ENCODE measurements around the gene UBN2. TPM values are rescaled to one million over a fixed set of nuclear protein-coding genes. Genes with fewer than 3 reads are reported as not detected.
"Not testable (repeated sequence)": the region's sequence is repeated elsewhere in the genome, so short reads cannot be mapped to it uniquely, and the experiment has no call there.

UBN2 gene
- total RNA-seq, 1 donor from 2014 or later = 13.2 TPM

DNA sequence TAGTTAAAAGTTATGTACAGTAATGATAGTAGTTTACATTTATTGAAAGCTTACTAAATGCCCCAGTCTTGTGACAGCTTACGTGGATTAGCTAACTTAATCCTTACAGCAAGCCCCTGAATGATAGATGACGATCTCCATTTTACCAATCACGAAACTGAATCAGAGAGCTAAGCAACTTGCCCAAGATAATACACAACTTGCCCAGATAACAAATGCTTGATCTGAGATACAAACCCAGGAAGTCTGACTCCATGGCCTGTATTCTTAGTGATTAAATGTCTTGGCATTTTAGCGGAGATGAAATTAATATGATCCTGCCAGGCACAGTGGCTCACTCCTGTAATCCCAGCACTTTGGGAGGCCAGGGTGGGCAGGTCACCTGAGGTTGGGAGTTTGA lies 63.2 kb downstream of the UBN2 start:
- intact Hi-C loops (cut with micrococcal nuclease) = no loop called here

DNA sequence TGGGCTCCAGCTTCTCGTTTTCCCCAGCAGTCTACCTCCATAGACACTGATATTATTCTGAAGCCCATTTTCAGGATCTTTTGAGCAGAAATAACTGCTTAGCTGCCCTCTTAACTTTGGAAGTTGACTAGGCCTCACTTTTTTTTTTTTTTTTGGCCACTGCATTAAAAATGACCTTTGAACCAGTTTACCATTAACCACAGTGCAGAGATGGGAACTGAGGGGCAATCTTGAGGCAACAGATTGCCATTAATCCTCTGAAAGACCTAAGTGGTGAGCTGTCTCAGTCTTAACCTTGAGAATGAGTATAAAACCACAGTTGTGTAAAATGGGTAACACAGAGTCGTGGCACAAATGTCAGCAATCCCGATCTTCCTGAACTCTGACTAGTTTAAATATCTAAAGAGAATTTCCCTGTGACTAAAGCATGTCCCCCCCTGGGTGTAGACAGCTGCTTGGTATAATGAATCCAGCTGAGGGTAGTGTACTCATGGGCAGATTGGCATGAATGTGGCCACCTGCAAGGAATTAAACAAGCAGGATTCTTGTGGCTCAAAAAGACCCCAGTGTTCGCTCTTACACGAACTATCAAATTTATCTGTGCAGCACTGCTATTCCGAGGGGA lies 64.0 kb downstream of the UBN2 start:
- intact Hi-C loops (cut with micrococcal nuclease) = no loop called here

DNA sequence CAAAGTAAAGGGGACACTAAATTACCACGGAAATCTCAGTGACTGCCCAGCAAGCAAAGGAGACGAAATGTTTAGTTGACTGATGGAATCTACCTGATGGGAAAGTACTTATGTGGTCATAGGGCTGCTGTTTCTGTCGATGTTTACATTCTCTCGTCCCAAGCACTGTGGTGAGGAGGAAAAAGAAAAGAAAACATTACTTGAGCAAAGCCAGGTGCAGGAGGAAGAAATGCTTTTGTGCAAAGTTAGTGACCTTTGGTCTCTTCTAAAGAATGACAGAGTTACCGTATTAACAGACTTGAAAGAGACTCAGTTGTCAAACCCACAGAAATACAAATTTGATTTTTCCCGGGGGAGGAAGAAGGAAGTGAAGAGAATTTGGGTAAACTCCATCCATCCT lies 66.8 kb downstream of the UBN2 start:
- intact Hi-C loops (cut with micrococcal nuclease) = no loop called here

DNA sequence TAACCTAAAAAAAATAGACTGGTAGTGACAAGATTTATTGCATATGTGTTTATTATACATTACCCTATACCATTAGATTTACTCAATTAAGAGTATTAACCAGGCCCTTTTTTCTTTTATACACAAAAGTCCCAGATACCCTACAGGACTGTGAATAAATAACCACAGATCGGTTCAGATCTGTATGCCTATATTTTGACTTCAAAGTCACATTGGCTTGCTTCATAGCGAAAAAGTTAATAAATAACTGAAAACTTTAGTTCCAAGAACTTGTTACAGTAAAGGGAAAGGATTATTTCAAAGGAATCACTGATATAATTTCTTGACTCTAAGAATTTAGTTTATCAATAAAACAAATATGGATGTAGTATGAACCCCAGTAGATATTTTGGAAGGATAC lies 68.3 kb downstream of the UBN2 start:
- intact Hi-C loops (cut with micrococcal nuclease) = no loop called here

DNA sequence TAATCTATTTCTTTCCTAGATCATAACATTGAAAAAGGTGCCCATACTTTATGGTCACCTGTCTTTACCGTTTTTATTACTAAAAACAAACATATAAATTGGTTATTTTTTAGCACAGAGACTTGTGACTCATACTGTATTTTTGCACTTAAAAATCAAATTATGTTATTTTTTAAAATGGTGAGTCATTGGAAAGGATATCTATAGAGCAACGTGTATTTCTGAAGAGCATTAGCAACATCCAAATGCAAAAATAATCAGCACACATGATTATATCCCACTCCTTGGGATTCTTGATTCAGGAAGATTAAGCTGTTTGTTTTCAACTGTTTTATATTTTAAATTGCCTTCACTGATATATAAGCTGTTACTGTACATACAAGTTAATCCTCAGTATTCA lies 69.4 kb downstream of the UBN2 start:
- intact Hi-C loops (cut with micrococcal nuclease) = no loop called here

DNA sequence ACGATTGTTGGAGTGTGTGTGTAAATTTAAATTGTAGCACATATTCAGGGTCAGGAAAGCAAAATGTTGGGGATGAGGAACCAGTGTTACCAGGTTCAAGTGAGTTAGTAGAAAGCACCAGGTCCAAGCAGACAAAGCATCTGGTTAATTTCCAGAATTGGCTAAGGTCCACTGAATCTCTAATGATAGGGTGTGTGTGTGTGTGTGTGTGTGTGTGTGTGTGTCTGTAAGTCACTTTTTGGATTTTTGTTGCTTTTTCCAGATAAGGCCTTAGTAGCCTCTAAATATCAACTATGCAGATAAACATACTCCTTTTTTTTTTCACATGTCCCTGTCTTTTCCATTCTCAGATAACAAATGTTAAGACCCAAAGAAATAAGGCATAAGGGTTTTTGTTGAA lies 73.5 kb downstream of the UBN2 start:
- intact Hi-C loops (cut with micrococcal nuclease) = no loop called here

DNA sequence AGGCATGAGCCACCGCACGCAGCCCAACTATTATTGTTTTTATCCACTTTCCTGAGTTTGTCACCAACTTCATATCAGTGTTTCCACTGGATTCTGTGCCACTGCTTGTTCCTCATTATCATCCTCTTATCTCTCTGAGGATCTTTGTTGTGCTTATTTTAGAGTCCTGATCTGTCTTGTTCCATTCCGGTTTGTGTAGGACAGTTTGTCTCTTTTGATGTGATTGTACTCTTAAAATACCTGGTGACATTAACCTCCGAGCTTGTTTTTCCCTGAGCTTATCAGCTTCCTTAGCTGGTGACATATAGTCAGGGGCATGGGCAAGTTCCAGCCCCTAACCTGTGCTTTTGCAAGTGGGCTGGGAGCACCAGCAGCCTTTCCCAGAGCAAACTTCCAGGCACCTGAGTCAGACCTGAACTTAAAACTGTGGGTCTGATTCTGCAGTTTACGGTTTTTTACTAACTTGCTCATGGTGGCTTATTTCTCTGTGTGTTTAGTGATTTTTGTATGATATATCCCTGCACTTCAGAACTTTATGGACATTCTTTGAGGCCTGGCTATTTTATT lies 87.0 kb downstream of the UBN2 start:
- intact Hi-C loops (cut with micrococcal nuclease) = no loop called here

DNA sequence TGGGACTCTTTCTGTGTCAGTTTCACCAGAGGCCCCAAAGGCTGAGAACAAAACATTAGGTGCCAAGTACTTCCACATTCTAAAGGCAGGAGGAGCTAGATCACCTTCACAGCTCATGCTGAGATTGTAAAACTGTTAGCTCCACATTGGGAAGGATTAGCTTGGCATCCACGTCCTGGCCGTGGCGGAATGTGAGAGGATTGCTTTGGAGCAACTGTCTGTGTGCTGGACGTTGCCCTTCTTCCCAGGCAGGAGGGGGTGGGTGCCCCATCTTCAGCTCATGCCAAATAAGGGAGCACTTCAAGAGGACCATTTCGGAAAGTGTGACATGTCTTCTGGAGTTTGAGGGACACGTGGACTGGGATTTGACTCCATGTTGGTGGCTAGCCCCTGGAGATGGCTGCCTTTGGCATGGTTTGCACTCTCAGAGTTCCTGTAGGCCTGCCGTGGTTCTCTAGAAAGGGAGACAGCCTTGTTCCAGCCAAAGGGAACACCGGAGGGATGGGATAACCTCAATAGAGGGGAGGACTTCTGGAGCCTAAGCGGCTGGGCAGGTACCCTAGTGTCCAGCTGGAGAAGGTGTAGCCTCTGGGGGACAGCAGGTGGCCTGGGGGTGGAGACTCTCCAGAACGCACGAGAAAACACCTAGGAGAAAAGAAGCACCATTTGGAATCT lies 90.2 kb downstream of the UBN2 start:
- intact Hi-C loops (cut with micrococcal nuclease) = no loop called here

DNA sequence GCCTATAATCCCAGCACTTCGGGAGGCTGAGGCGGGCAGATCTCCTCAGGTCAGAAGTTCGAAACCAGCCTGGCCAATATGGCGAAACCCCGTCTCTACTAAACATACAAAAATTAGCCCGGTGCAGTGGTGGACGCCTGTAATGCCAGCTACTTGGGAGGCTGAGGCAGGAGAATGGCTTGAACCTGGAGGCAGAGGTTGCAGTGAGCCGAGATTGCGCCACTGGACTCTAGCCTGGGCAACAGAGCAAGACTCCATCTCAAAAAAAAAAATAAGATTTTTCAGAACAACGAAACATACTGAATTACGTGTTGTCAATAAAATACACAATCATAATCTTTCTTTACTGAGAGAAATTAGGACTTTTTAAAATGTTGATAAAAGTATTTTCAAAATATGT lies 93.7 kb downstream of the UBN2 start:
- intact Hi-C loops (cut with micrococcal nuclease) = not testable (repeated sequence)

DNA sequence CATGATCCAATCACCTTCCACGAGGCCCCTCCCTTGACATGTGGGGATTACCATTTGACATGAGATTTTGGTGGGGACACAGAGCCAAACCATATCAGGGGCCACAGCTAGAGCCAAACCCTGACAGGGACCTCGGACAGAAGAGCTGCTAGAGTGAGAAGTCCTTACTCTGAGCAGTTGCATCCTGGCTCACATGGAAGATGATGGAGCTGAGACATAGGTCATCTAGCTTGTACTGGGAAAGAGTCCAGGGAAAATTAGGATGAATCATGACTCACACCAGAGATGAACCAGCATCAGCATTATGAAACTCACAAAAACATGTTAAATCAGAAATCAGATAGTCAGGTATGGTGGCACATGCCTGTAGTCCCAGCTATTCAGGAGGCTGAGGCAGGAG lies 97.3 kb downstream of the UBN2 start:
- intact Hi-C loops (cut with micrococcal nuclease) = no loop called here

DNA sequence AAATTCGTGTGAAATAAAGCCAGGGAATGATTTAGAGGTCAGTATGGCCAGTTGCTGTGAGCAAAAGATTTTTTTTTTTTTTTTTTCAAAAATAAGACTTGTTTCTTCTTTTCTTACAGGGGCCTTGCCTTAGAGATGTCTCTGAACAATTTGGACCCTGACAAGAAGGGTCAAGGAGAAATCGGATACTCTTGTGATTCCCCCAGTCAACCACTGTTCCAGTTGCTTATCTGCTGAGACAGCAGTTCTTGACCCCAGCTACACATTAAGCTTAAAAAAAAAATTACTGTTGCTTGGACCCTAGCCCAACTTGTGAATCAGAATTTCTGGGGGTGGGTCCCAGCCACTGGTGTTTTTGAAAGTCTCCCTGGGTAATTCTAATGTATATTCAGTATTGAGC lies 98.1 kb downstream of the UBN2 start:
- intact Hi-C loops (cut with micrococcal nuclease) = no loop called here

DNA sequence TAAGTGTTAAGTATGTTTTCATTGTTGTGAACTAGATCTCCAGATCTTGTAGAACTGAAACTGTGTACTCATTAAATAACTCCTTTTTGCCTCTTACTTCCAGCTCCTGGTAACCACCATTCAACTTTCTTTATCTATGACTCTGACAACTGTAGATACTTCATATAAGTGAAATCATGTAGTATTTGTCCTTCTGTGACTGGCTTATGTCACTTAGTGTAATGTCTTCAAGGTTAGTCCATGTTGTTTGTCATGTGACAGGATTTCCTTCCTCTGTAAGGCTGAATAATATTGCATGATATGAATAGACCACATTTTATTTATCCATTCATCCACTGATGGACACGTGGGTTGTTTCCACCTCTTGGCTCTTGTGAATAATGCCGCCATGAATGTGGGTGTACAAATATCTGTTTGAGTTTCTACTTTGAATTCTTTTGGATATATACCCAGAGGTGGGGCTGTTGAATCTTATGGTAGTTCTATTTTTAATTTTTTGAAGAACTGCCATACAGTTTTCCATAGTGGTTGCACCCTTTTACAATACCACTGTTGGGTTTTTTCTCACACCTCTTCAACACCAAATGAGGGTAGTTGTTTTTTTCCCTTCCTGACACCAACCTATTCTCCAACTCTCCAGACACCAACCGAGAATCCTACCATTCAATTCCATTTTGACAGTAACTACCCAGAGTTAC lies 99.4 kb downstream of the UBN2 start:
- intact Hi-C loops (cut with micrococcal nuclease) = no loop called here

DNA sequence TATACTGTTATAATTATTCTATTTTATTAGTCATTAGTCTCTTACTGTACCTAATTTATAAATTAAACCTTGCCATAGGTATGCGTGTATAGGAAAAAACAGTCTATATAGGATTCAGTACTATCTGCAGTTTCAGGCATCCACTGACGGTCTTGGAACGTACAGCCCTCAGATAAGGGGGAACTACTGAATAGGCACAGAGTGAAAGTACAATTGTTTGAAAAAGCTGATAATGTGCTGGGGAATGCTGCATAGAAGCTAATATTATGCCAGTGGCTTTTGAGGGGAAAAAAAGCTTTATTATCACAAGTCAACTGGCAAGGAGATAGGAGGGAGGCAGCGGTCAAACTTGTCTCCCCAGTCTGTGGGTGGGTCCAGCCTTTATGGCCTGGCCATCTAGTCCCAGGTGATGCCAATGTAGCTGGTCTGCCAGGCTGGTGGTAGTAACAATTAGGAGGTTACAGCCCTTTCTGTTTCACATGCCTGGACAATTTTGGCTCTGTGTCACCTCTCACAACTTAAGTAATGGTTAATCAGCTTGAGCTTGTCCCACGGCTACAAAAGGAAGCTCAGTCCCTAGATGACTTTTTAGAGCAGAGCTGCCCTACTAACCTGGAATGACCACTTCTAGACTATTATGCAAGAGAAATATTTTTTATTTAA lies 101.8 kb downstream of the UBN2 start:
- intact Hi-C loops (cut with micrococcal nuclease) = no loop called here

DNA sequence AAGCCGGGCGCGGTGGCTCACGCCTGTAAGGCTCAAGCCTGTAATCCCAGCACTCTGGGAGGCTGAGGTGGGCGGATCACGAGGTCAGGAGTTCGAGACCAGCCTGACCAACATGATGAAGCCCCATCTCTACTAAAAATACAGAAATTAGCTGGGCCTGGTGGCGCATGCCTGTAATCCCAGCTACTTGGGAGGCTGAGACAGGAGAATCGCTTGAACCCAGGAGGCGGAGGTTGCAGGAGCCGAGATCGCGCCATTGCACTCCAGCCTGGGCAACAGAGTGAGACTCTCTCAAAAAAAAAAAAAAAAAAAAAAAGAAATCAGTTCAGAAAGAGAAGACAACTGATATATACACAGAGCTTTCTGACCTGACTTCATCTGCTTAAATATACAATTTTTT lies 102.4 kb downstream of the UBN2 start:
- intact Hi-C loops (cut with micrococcal nuclease) = not testable (repeated sequence)

DNA sequence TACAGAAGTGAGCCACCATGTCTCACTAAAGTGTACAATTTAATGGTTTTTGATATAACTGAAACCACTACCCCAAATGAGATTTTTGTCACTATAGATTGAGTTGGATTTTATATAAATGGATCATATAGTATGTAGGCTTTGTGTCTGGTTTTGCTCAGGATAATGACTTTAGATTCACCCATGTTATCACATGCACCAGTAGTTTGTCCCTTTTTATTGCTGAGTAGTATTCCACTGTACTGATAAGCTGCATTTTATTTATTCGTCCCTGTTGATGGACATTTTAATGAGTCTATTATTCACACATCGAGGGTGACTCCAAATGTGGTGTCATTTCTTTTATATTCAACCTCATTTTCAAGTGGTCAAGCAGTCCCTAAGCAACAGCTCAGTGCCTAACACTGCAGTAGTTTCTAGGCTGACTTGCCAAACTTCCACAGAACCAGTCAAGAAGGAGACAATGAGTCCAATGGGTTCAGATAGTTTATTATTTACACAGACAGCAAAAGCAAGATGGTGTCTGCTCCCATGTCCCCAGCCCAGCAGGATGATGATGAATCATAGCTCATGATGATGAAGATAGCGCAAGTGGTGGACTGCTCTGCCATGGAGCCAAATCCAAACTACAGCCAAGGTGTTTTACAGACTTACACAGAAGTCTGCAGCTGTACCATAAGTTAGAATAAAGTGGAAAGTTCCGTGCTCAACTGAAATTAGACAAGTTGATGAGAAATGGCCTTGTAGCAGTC lies 103.5 kb downstream of the UBN2 start:
- intact Hi-C loops (cut with micrococcal nuclease) = no loop called here

DNA sequence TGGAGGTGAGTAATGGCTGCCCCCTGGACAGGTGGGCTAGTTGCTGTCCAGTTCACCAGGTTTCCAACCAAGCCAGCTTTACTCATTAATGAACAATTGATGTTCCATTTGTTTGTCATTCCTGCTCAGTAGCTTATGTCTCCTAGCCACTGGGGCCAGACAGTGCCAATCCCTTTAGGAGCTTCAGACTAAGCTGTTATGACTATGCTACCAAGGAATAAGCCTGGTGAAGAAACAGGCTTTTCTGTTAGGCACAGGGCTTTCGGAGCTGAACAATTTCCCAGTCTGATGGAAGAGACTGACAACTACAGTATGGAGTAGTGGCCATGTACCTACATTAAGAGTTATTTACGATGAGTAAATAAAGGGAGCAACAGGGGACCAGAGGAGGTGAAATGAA lies 108.0 kb downstream of the UBN2 start:
- intact Hi-C loops (cut with micrococcal nuclease) = no loop called here

DNA sequence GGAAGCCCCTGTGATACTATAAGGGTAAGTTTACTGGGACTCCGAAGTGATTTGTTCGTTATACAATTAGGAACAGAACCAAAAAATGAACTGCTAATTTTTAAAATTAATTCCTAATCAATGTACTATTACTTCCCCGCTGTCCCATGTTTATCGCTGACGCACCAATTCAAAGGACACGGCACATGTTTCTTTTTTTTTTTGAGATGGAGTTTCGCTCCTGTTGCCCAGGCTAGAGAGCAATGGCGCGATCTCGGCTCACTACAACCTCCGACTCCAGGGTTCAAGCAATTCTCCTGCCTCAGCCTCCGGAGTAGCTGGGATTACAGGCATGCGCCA lies 108.6 kb downstream of the UBN2 start:
- intact Hi-C loops (cut with micrococcal nuclease) = loop anchor here (1.0 to 5.0 kb wide), 9 partner anchors 20 to 1583 kb away; partner anchors contain the start of genes BRAF, CREB3L2, LUC7L2 and TRIM24

DNA sequence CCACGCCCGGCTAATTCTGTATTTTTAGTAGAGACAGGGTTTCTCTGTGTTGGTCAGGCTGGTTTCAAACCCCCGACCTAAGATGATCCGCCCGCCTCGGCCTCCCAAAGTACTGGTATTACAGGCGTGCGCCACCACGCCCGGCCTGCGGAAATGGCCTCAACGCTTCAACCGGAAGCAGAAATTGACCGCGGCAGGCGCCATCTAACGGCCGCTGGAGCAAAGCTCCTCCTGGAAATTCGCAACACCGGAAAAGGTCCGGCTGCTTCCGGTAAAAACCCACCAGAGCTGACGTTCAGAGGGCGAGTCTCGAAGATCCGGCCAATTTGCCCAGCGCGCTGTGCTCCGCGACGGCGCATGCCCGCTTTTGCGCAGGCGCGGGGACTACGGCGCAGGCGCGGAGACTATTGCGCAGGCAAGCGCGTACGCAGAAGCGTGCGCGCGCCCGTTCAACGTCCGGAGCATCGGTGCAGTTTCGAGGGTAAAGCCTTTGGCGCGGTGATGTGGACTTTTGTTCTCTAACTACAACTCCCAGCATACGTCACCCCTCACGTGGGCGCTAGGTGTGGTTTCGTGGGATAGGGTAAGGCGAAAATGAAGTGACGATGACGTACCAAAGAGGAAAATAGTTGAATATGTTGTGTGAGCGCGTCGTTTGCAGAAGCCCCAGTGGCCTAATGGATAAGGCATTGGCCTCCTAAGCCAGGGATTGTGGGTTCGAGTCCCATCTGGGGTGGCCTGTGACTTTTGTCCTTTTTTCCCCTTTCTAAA lies 109.2 kb downstream of the UBN2 start:
- intact Hi-C loops (cut with micrococcal nuclease) = loop anchor here (1.0 to 5.0 kb wide), 9 partner anchors 19 to 1582 kb away; partner anchors contain the start of genes BRAF, CREB3L2, LUC7L2 and TRIM24

DNA sequence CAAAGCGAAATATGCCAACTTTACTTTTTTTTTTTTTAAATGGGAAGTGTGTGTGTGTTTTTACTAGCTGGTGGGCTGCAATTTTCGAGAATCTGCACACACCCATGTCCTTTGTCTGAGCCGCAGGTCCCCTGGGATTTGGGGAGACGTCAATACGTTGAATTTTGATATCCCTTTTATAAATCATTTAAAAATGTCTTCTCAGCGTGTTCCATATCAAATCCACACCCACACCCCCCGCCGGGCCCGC lies 109.7 kb downstream of the UBN2 start:
- intact Hi-C loops (cut with micrococcal nuclease) = loop anchor here (1.0 to 5.0 kb wide), 9 partner anchors 19 to 1582 kb away; partner anchors contain the start of genes BRAF, CREB3L2, LUC7L2 and TRIM24

DNA sequence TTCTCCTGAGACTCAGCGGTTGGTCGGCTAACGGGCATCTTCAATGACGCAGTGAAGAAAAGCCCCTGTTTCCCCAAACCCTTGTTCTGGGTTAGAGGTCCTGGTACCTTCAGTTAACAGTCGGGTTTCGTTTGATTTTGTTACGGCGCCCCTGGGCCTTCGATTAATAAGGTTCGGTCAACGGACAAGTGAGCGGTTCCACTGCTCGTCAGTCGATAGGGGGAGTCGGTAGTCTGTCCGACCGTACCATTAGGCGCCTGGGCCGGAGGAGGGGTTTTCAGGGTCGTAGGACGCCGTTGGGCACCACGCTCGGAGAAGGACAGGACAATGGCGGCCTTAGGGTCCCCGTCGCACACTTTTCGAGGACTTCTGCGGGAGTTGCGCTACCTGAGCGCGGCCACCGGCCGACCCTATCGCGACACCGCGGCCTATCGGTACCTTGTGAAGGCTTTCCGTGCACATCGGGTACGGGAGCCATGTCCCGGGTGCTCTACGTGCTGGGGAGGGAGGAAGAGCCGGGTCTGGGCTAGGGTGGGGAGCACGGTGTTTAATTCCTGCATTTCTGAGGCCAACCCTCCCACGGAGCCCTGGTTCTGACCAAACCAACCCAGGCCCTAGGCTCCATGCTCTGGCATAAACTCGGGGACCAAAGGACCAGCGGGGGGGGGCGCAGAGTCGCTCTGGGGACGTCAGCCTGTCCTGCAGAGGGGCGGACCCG lies 110.2 kb downstream of the UBN2 start, which contains the start of gene FMC1:
Gene FMC1 (plus strand): TSS at position 280 of the 718 bp plus-strand sequence. CDS start 48 bp downstream, at position 328.
- intact Hi-C loops (cut with micrococcal nuclease) = loop anchor here (2.0 to 5.0 kb wide), 4 partner anchors 304 to 1581 kb away; partner anchors contain the start of genes BRAF, CREB3L2 and ZC3HAV1L

Measured in T-helper 2 cell treated with Interferon-gamma antibody and Interleukin-4, amounts not matched to agents 100 ng/mL and 5 ng/mL, for 36 hours (primary cell).